Measurements from ENCODE around the gene CARMIL1.

- TF ChIP-seq TOX (CRISPR knock-in tag; IDR thresholded peaks at IDR 0.05; ENCODE audit: borderline replicate concordance) (no peak), ZFP30 (CRISPR knock-in tag; IDR thresholded peaks at IDR 0.05) (no peak), ZNF565 (CRISPR knock-in tag; conservative IDR thresholded peaks at IDR 0.05; ENCODE audit: low read depth) (no peak), ZNF70 (CRISPR knock-in tag; IDR thresholded peaks at IDR 0.05) (no peak), TCF4 (CRISPR knock-in tag; IDR thresholded peaks at IDR 0.05; ENCODE audit: borderline replicate concordance) (no peak), OSR1 (CRISPR knock-in tag; IDR thresholded peaks at IDR 0.05) (no peak), RARB (CRISPR knock-in tag; IDR thresholded peaks at IDR 0.05) (no peak), PPARA (CRISPR knock-in tag; IDR thresholded peaks at IDR 0.05; ENCODE audit: borderline replicate concordance) (no peak)
Observed at GRCh38 chr6:25359891-25360290, 80.7 kb downstream of the CARMIL1 start.
